ENCODE data around the gene SLC1A7. TPM values are rescaled to one million over a fixed set of nuclear protein-coding genes. Genes with fewer than 3 reads are reported as not detected.

The SLC1A7 gene
- polyA plus RNA-seq, 2 of the 4 experiments (the other 2 are of a cell fraction) = 0.04 to 0.12 TPM

DNA sequence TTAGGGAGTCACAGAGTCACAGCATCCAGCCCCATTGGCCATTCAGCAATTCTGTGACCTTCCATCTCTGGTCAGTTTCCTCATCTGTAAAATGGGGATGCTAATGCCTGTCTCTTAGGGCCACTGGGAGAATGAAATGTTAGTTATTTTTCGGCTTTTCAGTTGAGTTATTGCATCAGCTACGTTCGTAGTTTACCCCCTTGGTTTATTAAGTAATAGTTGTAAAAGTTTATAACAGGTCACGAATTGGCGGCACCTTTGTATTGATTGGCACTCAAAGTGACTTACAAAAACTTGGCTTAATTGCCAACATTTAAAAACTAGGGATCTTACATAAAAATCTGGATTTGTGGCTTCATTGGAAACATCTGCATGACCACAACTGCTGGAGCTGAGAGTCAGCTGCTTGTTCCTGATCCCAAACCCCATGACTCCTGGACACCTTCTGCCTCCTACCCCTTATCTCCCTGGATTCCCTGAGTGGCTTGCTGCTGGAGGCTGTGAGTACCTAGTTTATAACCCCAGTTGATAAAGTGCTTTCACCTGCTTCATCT, 23.0 kb upstream of the SLC1A7 start (continued):
- TF ChIP-seq HOXB13 (CRISPR knock-in tag; IDR thresholded peaks at IDR 0.05; ENCODE audit: low read depth) = no peak
- no peak for TF ChIP-seq SREBF2 (IDR thresholded peaks at IDR 0.05)
- no peak for TF ChIP-seq POLR2A (IDR thresholded peaks at IDR 0.05; ENCODE audit: low read length)

DNA sequence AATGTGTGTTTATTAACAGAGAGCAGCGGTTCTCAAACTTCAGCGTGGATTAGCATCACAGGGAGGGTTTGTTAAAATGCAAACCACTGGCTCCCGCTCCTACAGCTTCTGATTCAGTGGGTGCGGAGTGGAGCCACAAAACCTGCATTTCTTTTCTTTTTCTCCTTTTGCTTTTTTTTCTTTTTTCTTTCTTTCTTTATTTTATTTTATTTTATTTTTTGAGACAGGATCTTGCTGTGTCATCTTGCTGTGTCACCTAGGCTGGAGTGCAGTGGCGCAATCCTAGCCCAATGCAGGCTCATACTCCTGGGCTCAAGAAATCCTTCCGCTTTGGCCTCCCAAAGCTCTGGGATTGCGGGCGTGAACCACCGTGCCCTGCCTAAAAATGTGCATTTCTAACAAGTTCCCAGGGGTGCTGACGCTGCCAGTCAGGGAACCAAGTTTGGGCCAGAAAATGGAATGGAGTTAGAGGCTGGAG, 20.9 kb upstream of the SLC1A7 start:
- TF ChIP-seq MAFK (IDR thresholded peaks at IDR 0.05; ENCODE audit: partially characterized antibody) (peak; percentile 24), RAD21 (conservative IDR thresholded peaks at IDR 0.05 in 1 of 2, IDR thresholded peaks at IDR 0.05 in 1 of 2) (no peak), CEBPB (IDR thresholded peaks at IDR 0.05) (peak; percentile 46 to 67; a peak in 3 of 4 replicates)
- Histone ChIP-seq H3K9me3 (no peaks in the 10 kb centered on the region), H3K4me1 (peaks cover 15% of the 10 kb centered on the region), H3K4me3 (no peak overlapping the region), H3K4me2 (peak overlapping the region; percentile 8; the same call in 2 of the 3 replicates), H3K27ac (peak overlapping the region; percentile 17 to 77; a peak in 5 of 6 replicates)
- POLR2A ChIA-PET = no interaction called here
- peak in 1 of 2 experiments; percentile 42 for DNase-seq (ENCODE audit: low read depth in 1 of 2, low spot score in 1 of 2)
- CTCF ChIA-PET = interaction anchor here (0.7 to 0.8 kb wide), 2 partner anchors 15 to 23 kb away, joined by 3 read pairs; no protein-coding TSS in a partner anchor
- no peak for FAIRE-seq
- WGBS (ENCODE audit: missing lambda C conversion rate) = 74% methylated on average over 10 of the region's 10 CpGs
- peak in 1 of 2 experiments; percentile 34; a peak in 1 of 6 replicates for ATAC-seq

GRCh38 chr1:53162621-53163020, 20.2 kb upstream of the SLC1A7 start:
- TF ChIP-seq RFX5 (IDR thresholded peaks at IDR 0.05) = no peak
- no peak for TF ChIP-seq HOXB5 (CRISPR knock-in tag; IDR thresholded peaks at IDR 0.05)
- no peak for TF ChIP-seq NPAS2 (CRISPR knock-in tag; IDR thresholded peaks at IDR 0.05; ENCODE audit: borderline replicate concordance)
- no peak for TF ChIP-seq ZNF302 (CRISPR knock-in tag; IDR thresholded peaks at IDR 0.05)

GRCh38 chr1:53160924-53161378, 18.5 kb upstream of the SLC1A7 start:
- TF ChIP-seq E2F6 (IDR thresholded peaks at IDR 0.05; ENCODE audit: borderline replicate concordance, low read depth) (no peak), ELK1 (IDR thresholded peaks at IDR 0.05; ENCODE audit: low read depth, low read length) (no peak), CEBPB (IDR thresholded peaks at IDR 0.05) (no peak), JUN (IDR thresholded peaks at IDR 0.05) (no peak), EHF (CRISPR knock-in tag; IDR thresholded peaks at IDR 0.05) (no peak), POLR2AphosphoS2 (conservative IDR thresholded peaks at IDR 0.05; ENCODE audit: low read length) (no peak), NPAS2 (CRISPR knock-in tag; IDR thresholded peaks at IDR 0.05; ENCODE audit: borderline replicate concordance) (no peak), GATA3 (IDR thresholded peaks at IDR 0.05; ENCODE audit: borderline replicate concordance) (no peak), HOXB13 (CRISPR knock-in tag; IDR thresholded peaks at IDR 0.05; ENCODE audit: low read depth) (no peak), CHD4 (IDR thresholded peaks at IDR 0.05; ENCODE audit: borderline replicate concordance) (no peak), EHMT2 (IDR thresholded peaks at IDR 0.05; ENCODE audit: low read depth) (no peak), RARB (CRISPR knock-in tag; IDR thresholded peaks at IDR 0.05) (no peak), HOXA7 (CRISPR knock-in tag; IDR thresholded peaks at IDR 0.05) (no peak), FOSB (CRISPR knock-in tag; IDR thresholded peaks at IDR 0.05) (no peak), NR3C1 (IDR thresholded peaks at IDR 0.05) (no peak), CBX2 (IDR thresholded peaks at IDR 0.05; ENCODE audit: borderline replicate concordance, low read depth) (no peak)
- TF ChIP-seq, protein P1, sequence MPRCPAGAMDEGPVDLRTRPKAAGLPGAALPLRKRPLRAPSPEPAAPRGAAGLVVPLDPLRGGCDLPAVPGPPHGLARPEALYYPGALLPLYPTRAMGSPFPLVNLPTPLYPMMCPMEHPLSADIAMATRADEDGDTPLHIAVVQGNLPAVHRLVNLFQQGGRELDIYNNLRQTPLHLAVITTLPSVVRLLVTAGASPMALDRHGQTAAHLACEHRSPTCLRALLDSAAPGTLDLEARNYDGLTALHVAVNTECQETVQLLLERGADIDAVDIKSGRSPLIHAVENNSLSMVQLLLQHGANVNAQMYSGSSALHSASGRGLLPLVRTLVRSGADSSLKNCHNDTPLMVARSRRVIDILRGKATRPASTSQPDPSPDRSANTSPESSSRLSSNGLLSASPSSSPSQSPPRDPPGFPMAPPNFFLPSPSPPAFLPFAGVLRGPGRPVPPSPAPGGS (IDR thresholded peaks at IDR 0.05) = no peak
- Histone ChIP-seq H3K27ac (0 out of 6 replicates have a peak overlapping the region, but pooled peaks of 1 of the 2 experiments have one; percentile 33), H3K9me3 (no peaks in the 10 kb centered on the region), H3K4me1 (peaks cover 15% of the 10 kb centered on the region), H3K4me3 (no peak overlapping the region), H3K4me2 (no peak overlapping the region)
- ATAC-seq = no peak
- no peak for DNase-seq (ENCODE audit: low read depth in 1 of 2, low spot score in 1 of 2)
- ChIA-PET POLR2A (no interaction called here), CTCF (interaction anchor here (0.6 kb wide), 1 partner anchor 239 kb away, joined by 3 read pairs; the partner anchor contains the start of gene ECHDC2)
- FAIRE-seq = no peak
- WGBS (ENCODE audit: missing lambda C conversion rate) = 83% methylated on average over 1 of the region's 2 CpGs

More at GRCh38 chr1:53162621-53163020, 20.2 kb upstream of the SLC1A7 start:
- Histone ChIP-seq H3K9me3 (no peaks in the 10 kb centered on the region), H3K4me3 (no peak overlapping the region), H3K4me2 (no peak overlapping the region), H3K27ac (peak overlapping the region; percentile 17 to 44; a peak in 3 of 6 replicates), H3K4me1 (peaks cover 15% of the 10 kb centered on the region)
- POLR2A ChIA-PET = no interaction called here
- no peak for DNase-seq (ENCODE audit: low read depth in 1 of 2, low spot score in 1 of 2)
- CTCF ChIA-PET = interaction anchor here (0.9 kb wide), 1 partner anchor 10 kb away, joined by 4 read pairs; no protein-coding TSS in a partner anchor
- FAIRE-seq = no peak
- no peak for ATAC-seq
- 75% methylated on average over 5 of the region's 5 CpGs for WGBS (ENCODE audit: missing lambda C conversion rate)

Data from A549 (cell line).